Activated naive CD8-positive, alpha-beta T cell treated with anti-CD3 and anti-CD28 coated beads, Interleukin-2, amount 50 U/mL, for 16 hours (primary cell): ENCODE data around the gene SPATA33.
"Not testable (repeated sequence)": the region's sequence is repeated elsewhere in the genome, so short reads cannot be mapped to it uniquely, and the experiment has no call there.

Experiments
- DNase-seq: peaks from one replicate; pipeline ENCODE4 v3.0.0-alpha.2; 2020; ENCODE audit warnings: low read depth, low spot score

Gene SPATA33

GRCh38 chr16:89693931-89694783 lies 36.5 kb downstream of the SPATA33 start:
- DNase-seq: no peak

- not testable (repeated sequence) for DNase-seq
Observed at GRCh38 chr16:89694784-89695085, 37.1 kb downstream of the SPATA33 start.

- no peak for DNase-seq
Observed at GRCh38 chr16:89695086-89695874, 37.6 kb downstream of the SPATA33 start.

GRCh38 chr16:89695875-89696669 lies 38.4 kb downstream of the SPATA33 start:
- no peak for DNase-seq

GRCh38 chr16:89696670-89697128 lies 39.1 kb downstream of the SPATA33 start:
- DNase-seq: no peak

- no peak for DNase-seq
Observed at GRCh38 chr16:89697161-89697615, 39.6 kb downstream of the SPATA33 start.

DNA sequence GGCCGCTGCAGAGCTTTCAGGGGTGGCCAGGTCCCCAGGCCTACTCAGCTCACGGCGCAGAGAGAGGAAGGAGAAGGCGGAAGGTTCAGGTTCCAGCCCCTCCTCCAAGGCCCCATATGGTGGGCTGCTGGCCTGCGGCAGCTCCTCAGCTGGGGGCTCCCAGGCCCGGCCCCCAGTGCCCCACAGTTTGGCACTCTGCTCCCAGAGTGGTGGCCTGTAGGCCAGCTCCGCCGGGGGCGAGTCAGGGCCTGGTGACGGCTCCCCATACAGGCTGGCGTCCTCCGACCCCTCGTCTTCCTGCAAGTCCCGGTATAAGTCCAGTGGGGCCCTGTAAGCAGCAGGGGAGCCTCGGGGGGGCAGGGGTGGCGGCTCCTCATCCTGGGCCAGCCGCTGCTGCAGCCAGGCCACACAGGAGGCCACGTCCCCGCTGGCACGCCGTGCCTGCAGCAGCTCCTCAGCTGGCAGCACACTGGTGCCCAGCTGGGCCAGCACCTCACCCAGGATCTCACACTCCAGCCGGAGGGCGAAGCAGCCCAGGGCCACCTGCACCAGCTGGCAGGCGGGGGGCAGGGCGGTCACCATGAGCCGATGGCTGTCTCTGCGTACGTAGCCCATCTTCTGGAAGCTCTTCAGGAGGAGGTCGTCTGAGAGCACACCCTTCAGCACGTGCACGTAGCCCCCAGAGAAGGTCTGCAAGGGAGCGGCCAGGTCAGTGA lies 40.1 kb downstream of the SPATA33 start:
- DNase-seq: no peak

- DNase-seq: not testable (repeated sequence)
Observed at GRCh38 chr16:89698717-89699116, 41.1 kb downstream of the SPATA33 start.

- not testable (repeated sequence) for DNase-seq
Observed at GRCh38 chr16:89699629-89700099, 42.0 kb downstream of the SPATA33 start.

DNA sequence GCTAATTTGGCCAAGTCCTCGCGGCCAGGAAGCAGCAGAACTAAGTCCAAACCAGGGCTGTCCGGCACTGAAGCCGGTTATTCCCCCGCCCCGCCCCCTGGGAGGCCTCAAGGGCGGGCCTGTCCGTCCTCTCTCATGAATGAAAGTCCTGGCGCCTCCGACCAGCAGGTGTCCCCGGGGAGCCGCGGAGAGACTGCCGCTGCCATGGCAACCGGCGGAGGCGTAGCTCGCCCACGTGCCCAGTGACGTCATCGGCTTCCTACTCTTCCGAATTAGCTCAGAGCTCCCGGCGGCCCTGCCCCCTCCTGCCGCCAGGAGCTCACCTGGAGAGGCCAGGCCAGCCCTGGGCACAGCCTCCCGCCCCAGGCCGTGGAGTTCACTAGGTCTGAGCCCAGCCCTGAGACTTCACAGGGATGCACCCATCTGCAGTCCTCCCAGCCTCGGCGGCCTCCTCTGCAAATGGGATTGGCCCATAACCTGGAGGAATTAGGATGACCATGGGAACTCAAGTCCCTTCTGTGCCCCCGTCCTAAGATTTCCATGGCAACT lies 42.5 kb downstream of the SPATA33 start:
- DNase-seq: peak; percentile 87

- DNase-seq: no peak
Observed at GRCh38 chr16:89700649-89701424, 43.2 kb downstream of the SPATA33 start.

GRCh38 chr16:89701425-89702406 lies 44.1 kb downstream of the SPATA33 start, which contains the start of gene SPATA2L:
Gene SPATA2L (minus strand): TSS chr16:89701705. CDS start chr16:89701232, 473 bp downstream.
- peak; percentile 95 for DNase-seq

DNA sequence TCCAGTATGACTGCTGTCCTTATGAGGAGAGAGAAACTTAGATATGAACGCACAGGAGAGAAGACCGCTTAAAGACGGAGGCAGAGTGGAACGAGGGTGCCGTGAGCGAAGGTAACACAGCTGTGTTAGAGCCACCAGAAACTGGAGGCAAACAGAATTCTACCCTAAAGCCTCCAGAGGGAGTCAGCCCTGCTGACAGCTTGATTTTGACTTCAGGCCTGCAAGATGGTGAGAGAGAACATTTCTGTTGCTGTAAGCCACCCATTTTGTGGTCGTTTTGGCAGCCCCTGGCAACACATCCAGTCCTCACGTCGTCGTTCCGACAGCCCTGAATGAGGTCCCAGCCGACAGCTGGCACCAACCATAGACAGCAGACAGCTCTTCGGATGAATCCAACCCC lies 46.6 kb downstream of the SPATA33 start:
- no peak for DNase-seq

GRCh38 chr16:89705006-89705405 lies 47.4 kb downstream of the SPATA33 start:
- no peak for DNase-seq

GRCh38 chr16:89706518-89707260 lies 49.1 kb downstream of the SPATA33 start:
- DNase-seq: no peak

GRCh38 chr16:89707695-89708094 lies 50.1 kb downstream of the SPATA33 start:
- no peak for DNase-seq

DNA sequence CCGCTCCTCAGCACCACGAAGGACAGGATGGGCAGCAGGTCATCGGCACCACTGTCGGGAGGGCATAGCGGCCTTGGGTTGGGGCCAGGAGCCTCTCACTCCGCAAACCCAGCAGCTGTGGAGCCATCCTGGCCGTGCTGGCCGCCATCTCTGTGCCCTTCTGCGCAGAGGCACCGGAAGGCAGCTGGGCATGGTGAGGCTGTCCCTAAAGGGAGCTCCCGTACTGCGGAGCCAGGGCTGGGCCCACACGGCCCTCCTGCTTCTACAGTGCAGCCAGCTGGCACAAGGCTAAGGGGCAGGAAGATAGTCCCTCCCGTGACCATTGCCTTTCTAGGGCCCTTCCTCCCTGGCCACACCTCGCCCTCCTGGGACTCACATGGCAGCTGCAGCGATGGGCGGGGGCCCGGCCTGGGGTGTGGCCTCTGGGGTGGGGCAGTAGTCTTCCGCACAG lies 50.9 kb downstream of the SPATA33 start:
- DNase-seq: no peak

- DNase-seq: no peak
Observed at GRCh38 chr16:89709166-89709565, 51.5 kb downstream of the SPATA33 start.
